GM21515 (cell line): ENCODE data around the gene INTS14.
"Not testable (repeated sequence)": the region's sequence is repeated elsewhere in the genome, so short reads cannot be mapped to it uniquely, and the experiment has no call there.

Source experiments
- ATAC-seq: cut with Tn5 transposase; IDR thresholded peaks from one replicate; pipeline ENCODE4 v1.9.1; 2021; ENCODE audit not compliant: unreplicated experiment

Gene INTS14

DNA sequence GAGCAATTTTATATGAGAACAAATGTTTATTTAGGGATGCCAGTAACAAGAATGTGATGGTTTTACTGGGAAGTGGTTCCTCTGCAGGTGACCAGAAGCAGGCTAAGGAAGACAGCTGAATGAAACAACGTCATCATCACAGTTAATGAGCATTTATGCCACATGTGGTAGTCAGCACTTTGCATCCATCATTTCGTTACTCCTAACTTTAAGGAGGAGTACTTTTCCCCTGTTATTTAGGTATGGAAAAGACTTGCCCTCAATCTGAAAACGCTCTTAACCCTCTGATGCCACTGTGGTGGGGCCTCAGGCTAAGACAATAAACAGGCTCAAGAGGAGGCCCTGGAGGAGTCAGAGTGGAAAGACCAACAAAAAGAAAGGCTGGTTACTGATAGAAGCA, 31.2 kb downstream of the INTS14 start:
- no peak for ATAC-seq

DNA sequence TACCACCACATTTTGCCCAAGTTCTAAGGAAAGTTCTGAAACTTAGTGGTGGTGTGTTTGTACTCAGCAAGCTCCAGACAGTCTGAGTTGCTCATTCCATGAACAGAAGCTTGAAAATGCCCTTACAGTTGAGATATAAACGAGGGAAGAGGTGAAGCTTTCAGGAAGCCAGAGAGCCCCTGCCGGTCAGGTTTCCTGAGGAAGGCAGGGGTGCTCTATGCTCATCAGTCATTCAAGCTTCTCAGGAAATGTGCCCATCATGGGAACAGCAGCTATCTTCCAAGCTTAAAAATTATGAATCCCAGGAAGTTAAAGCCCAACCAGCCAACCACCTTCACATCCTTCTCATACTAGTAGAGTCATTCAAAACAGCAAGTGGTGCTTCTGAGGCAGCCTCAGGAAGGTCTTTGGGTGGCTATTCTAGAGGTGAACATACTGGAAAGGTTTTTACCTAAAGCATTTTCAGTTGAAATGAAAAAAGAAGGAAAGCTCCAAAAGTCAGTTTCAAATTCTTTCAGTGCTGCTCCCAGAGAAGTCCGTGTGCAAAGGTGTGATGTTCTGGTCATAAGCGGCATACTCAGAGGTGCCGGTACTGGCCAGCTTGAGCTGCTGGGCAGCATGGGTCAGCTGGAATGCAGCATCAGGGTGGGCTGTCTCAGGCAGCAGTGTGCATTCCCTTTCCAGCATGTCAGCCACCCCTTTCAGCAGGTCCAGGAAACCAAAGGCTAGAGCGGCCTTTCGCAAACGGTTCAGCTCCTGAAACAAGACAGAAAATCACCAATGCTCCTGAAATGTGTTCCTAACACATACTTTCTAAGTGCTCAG, 31.8 kb downstream of the INTS14 start:
- ATAC-seq, result no peak

DNA sequence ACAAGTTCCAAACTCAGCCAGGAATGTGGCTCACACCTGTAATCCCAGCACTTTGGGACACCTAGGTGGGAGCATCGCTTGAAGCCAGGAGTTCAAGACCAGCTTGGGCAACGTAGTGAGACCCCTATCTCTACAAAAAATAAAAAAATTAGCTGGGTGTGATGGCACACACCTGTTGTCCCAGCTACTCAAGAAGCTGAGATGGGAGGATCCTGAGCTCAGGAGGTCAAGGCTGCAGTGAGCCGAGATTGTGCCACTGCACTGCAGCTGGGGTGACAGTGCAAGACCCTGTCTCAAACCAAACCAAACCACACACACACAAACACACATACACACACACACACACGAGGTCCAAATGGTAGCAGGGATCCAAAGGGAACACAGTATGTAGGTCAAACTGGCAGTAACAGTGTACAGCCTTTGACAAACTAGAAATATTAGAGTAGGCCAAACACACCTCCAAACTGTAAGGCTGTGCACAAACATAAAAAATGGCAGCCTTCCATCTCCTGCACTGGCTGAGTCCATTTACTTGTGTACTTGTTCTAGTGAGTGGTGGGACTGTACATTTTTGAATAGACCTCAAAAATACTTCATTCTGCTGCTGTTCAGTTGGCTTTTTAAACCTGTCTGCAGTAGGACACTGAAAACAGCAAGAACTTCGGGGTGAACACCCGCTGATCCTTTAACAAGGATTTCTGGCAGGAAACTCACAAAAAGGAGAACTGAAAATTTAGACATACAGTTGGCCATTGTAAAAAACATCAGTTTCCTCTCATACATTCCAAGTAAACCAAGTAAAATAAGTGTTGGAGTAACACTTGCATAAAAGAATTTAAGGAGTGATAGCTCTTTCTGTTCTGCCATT, 33.6 kb downstream of the INTS14 start:
- no peak for ATAC-seq

DNA sequence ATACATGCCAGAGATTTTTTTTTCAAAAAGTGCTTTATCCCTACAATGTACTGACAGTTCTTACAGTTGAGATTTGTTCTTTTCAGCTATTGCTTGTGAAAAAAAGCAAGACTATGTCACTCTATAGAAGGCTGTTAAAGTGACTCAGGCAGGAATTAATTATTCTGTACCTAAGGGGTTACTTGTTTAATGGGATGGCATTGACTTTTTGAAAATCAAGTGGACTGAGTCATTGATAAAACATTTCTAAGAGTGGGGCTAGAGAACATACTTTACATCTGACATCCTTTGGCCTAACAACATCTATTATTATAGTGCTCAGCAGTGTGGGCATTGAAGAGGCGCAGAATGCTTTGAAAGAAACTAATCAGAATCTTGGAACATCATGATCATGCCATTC, 34.3 kb downstream of the INTS14 start:
- no peak for ATAC-seq

DNA sequence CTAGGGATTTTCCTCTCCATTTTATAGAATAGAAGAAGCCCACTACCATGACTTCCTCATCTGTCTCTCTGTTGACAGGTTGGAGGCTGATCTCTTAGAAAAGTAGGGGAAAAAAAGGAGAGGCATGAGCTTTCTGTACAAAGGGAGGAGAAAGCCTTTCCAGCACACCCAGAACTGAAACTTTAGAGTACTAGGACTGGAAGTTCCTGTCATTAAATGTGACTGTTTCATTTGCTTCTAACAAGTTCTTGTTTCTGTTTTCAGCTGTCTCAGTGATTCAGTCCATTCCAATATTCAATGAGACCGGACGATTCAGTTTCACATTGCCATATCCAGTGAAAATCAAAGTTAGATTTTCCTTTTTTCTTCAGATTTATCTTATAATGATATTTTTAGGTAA, 39.0 kb downstream of the INTS14 start:
- no peak for ATAC-seq

DNA sequence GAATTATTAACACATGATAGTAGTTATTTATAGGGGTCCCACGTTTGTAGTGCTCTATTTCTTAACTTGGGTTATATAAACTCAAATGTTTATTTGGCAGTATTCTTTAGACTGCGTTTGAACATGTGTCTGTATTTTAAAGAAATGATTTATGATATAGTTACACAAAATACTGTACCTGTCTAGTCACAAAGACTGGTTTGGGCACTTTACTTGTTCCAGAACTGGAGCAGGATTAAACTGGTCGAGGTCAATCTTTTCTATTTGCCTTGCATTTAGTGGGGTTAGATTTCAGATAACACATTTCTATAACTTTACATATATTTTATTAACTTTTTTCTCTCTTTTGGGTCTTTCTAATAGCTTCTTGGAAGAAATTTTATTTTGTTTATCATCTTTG, 41.2 kb downstream of the INTS14 start:
- no peak for ATAC-seq

DNA sequence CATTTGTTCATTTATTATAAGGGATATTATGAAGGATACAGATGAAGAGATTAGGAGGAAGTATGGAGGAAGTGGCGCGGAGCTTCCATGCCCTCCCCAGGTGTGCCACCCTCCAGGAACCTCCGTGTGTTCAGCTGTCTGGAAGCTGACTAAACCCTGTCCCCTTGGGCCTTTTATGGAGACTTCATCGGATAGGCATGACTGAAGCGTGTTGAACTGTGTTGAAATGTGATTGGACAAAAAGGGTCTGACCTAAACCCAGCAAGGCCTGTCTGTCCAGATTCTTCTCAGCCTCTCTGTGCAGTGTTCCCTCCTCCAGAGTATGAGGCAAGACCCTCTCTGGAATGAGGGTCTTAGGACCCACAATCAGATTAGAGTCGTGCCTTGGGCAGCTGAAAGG, 49.0 kb downstream of the INTS14 start:
- ATAC-seq, result no peak

DNA sequence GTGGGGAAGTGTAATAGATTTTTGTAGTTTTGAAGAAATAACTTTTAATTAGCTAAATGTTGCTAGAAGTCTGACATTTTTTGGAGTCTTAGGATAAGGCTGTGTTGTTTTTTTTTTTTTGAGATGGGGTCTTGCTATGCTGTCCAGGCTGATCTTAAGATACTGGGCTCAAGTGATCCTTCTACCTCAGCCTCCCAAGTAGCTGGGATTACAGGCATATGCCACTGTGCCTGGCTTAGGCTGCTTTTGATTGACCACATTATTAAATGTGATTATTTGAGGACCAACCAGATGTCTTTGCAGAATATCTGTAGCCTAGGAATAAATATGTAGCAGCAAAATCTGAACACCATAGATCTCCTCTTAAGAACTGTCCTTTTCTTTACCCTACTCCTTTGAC, 51.0 kb downstream of the INTS14 start:
- ATAC-seq, result no peak

DNA sequence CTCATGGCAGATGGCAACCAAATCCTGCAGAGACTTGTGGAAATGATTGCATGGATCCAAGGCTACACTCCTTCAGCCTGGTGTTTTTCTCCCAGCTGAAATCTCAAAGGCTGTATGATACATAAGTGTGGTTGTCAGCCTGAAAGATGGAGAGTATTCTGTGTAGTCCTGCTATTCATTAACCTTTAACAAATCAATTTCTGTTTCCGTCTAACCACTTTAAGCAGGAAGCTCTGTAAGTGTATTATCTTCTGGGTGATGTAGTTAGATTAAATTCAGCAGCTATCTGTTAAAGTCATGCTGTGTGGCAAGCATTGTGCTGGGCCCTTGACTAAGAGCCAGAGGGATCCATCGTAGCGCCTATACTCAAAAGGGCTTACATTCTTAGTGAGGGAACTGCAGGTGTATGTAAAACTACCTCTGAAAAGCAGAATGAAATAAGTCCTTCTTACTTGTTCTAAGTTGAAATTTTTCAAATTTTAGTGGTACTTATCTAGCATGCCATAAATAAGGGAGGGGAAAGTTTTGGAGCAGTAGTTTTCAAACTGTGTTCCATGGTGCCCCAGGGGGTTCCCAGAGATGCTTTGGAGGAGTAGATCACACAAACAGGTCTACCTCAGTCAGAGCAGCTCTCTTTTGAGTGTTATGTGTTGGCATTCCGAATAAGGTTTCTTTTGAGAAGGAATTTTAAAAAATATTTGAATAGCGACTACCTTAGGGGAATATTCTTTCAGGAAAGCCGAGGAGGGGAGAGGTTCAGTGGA, 51.8 kb downstream of the INTS14 start:
- ATAC-seq, result no peak

DNA sequence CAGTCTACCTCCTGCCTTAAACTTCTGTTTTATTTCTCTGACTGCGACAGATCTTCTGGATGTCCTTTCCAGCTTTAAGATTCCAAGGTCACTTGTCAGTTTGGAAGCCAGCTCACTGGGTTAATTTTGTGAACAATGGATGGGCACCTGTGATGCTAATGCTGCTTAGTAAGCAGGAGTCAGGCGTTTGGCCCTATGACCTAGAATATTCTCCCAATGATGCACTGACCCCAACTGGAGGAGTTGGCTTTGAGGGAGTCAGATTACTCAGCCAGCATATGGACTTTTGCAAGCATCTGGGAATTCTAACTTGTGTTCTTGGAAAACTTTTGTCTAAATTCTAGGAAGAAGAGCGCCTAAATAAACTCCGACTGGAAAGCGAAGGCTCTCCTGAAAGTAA, 52.6 kb downstream of the INTS14 start:
- ATAC-seq, result no peak

DNA sequence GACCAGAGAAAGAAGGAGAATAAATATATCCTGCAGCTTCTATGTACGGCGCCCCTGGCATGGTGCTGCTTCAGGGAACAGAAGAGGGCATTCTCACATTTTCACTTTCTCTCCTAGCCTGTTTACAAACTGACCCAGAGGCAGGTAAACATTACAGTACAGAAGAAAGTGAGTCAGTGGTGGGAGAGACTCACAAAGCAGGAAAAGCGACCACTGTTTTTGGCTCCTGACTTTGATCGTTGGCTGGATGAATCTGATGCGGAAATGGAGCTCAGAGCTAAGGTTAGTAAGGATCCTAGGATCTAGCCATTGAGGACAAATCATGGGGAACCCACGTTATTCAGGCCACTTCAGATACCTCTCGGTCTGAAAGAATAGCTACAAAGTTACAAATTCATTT, 54.3 kb downstream of the INTS14 start:
- no peak for ATAC-seq

DNA sequence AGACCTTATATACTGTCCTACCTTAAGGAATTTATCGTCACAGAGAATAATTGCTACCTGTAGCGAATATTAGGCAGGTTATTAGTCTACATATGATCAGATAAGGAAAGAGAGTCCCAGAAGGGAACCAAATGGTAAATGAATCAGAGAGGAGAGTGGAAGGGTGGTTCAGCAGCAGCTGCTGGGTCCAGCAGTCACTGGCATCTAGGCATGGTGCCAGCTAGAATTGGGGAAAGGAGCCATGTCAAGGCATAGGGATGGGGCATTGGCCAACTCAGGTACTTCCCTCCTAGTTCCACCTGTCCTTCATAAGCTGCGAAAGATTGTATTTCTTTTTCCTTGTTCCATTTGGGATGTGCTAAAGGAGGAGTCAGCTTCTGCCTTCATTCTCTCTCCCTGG, 57.2 kb downstream of the INTS14 start:
- no peak for ATAC-seq

DNA sequence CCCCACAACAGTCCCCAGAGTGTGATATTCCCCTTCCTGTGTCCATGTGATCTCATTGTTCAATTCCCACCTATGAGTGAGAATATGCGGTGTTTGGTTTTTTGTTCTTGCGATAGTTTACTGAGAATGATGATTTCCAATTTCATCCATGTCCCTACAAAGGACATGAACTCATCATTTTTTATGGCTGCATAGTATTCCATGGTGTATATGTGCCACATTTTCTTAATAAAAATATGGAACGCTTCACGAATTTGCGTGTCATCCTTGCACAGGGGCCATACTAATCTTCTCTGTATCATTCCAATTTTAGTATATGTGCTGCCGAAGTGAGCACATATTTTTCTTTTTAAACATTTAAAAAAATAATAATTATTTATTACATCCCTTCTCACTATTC, 58.1 kb downstream of the INTS14 start:
- not testable (repeated sequence) for ATAC-seq

DNA sequence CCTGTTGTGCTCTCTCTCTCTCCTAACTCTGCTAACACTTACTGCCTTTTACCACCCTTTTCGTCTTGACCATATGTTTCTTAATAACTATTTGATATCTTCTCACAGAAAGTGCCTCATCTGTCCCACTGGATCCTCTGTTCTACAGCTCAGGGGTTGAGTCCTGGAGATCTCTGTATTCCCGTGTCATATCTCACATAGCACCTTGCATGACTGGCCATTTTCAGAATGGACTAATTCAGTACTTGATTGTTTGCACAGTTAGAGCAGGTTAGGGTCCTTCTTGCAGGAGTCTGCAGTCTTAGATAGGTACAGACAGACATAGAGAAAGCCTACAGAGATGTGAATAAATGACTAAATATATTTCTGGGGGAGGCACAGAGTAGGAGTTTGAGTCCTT, 59.7 kb downstream of the INTS14 start:
- no peak for ATAC-seq

DNA sequence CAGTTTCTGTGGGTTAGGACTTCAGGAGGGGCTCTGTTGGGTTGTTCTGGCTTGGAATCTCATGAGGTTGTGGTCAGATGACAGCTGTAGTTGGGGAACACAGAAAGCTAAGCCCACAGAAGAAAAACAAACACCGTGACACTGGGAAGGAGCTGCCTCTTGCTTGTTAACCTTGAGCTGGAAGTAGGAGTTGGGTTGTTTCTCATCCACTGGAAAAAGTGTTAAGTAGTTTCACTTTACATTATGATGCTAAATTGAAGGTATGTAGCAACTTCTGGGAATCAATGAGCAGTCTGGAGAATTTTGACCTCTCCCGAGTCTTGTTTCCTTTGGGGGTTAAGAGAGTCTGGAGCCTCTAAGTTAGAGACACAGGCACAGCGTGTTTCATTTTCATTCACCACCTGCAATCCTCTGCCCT, 60.2 kb downstream of the INTS14 start:
- ATAC-seq, result no peak

DNA sequence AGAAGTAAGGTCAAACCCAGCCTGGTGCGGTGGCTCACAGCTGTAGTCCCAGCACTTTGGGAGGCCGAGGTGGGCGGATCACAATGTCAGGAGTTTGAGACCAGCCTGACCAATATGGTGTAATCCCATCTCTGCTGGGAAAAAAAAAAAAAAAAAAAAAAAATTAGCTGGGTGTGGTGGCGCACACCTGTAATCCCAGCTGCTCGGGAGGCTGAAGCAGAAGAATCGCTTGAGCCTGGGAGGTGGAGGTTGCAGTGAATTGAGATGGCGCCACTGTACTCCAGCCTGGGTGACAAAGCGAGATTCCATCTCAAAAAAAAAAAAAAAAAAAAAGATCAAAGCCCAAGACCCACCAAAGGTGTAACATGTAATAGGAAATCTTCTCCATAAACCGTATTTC, 61.6 kb downstream of the INTS14 start:
- ATAC-seq, result not testable (repeated sequence)

DNA sequence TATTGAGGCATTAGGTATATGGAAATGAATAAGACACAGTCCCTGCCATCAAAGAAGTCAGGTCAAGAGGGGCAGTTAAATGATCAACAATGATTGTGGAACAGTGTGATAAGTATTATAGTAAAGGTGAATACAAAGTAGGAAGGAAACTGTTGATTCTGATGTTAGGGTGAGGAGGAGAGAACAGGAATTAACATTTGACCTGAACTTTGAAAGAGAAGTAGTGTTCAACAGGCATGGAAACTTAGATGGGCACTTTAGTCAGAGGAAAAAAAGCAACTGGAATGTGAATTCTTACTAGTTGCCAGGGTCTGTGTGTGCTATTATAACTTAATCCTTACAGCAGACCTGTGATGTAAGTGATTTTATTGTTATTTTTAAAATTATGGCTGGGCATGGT, 63.1 kb downstream of the INTS14 start:
- no peak for ATAC-seq

DNA sequence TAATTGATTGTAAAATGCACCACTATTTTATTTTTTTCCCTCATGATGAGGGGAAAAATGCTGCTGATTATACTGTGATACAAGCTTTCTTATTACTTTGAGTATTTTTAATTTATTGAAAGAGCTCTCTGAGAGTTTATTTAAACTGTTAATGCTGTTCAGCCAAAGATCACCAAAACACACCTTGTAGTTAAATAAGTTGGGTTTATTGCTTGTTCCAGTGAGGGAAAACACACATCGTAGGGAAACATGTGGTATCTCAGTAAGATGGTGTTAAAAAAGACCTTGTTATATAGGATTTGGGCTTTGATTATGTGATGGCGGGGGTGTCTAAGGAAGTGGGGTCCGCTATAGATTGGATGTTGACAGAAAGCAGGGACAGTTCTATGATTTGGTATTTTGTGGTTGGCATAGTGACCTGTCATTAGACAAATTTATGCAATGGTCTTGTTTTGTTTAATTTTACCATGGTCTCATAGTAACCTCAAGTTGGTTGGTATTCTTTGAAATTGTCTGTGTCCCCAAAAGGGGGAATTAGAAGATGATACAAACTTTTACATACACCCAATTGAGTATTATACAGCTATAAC, 69.6 kb downstream of the INTS14 start:
- ATAC-seq, result no peak

DNA sequence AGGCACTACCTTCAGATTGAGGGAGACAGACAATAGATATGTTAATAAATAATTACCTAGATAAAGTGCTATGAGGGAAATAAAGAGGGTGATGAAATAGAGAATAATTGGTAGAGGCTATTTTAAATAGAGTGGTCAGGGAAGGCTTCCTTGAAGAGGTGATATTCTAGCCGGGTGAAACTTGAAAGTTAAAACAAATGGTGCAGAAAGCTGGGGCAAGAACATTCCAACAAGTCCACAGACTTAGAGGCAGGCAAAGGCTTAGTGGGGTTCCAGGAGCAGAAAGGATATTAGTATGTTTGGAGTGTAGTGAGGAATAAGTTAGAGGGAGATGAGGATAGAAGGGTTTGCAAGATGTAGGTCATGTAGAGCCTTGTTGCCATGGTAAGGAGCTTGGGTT, 70.6 kb downstream of the INTS14 start:
- ATAC-seq, result no peak

DNA sequence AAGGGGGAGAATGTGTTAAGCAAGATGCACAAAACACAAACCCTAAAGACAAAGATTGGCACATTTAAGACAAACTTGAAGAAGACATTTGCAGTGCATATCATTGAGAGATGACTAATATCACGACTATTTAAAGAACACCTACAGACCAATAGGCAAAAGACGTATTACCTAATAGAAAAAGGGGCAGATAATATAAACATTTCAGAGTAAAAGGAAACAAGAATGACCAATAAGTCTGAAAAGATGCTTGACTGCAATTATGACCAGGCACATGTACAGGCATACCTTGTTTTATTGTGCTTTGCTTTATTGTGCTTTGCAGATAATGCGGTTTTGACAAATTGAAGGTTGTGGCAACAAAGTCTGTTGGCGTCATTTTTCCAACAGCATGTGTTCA, 75.7 kb downstream of the INTS14 start:
- ATAC-seq, result no peak

DNA sequence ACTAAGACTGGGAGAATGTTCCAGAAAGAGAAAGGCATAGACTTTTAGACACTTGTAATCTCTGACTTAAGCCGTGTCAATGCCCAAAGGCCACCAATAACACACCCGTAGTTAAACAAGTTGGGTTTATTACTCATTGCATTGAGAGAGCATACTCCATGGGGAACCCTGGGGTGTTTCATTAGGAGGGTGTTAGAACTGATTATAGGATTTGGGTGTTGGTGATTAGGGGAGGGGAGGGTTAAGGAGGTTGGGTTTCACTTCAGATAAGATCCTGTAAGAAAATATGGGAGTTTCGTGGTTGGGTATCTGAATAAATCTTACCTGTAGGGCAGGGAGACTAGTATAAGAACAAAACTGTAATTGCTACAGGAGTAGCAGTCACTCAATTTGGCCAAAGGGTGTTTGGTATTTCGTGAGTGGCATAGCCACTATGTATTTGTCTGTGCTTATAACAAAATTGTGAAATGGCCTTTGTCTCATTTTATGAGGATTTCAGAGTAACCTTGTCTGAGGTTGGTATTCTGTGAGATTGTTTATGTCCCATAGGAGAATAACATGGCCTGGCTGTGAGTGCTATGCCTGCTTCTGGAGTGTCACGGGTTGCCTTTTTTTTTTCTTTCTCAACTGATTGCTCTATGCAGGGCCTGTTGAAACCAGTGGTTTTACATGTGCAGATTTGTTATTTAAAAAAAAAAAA, 77.7 kb downstream of the INTS14 start:
- no peak for ATAC-seq
